HepG2 (cell line): ENCODE data around the gene SRI. TPM values are rescaled to one million over a fixed set of nuclear protein-coding genes. Genes with fewer than 3 reads are reported as not detected.

Experiments
- ATAC-seq: fragments of 200-7000 bp; cut with Tn5 transposase; 3 replicates; pipeline ENCODE4 v1.9.1; 2020; ENCODE audit warnings: mild to moderate bottlenecking, moderate library complexity
- BruUV-seq: library from RNA; stranded (reverse); fragments of 400-500 nt; replicated peaks from 2 replicates; lab custom pipeline; 2021; lab: Mats Ljungman, UMichigan
- CTCF ChIA-PET: fragments of 300-600 bp; formaldehyde crosslinking; extraction: SDS; loops from one replicate; lab custom pipeline; 2021; ENCODE audit warnings: low total read pairs, inconsistent platforms, low intra/inter-chr PET ratio; lab: Yijun Ruan, JAX
- POLR2A ChIA-PET: fragments of 350-600 bp; sonication (Branson Sonifier 250); formaldehyde crosslinking; loops from one replicate; lab custom pipeline; 2020; ENCODE audit warnings: antibody characterized with exemption, inconsistent platforms; lab: Yijun Ruan, JAX
- DNase-seq: peaks from one replicate; pipeline ENCODE4 v3.0.0-alpha.2; 2015; ENCODE audit warnings: low spot score
- FAIRE-seq: peaks from 3 replicates; lab custom pipeline; 2011; peaks lifted over from hg19 to GRCh38; lab: Jason Lieb, UNC
- H2AFZ ChIP-seq: one replicate; pipeline ENCODE4 v1.6.1; 2011; ENCODE audit warnings: low read length, inconsistent platforms
- H3K27ac ChIP-seq: fragments of 300-600 bp; 3 replicates; pipeline ENCODE4 v1.8.0; 2011; ENCODE audit warnings: mixed run types, mild to moderate bottlenecking, mixed read lengths, low read length, inconsistent platforms; ENCODE audit not compliant: insufficient read depth; ENCODE audit errors: extremely low read length
- H3K27me3 ChIP-seq, 2 experiments: fragments of 200-600 bp in 1 of 2; 2 replicates in 1 of 2; 3 replicates in 1 of 2; pipeline versions ENCODE4 v1.6.0 to v1.8.0; 2011; ENCODE audit warnings: low read length in 2 of 2, mild to moderate bottlenecking in 2 of 2, moderate library complexity in 2 of 2, inconsistent platforms in 1 of 2; ENCODE audit not compliant: insufficient read depth in 2 of 2, control insufficient read depth in 1 of 2
- H3K36me3 ChIP-seq, 2 experiments: fragments of 200-600 bp in 1 of 2; replicated peaks in 1 of 2; 2 replicates in 1 of 2; 3 replicates in 1 of 2; pipeline versions ENCODE4 v1.5.1 to v1.8.0; 2011; ENCODE audit warnings: low read length in 2 of 2, inconsistent platforms in 1 of 2; ENCODE audit not compliant: insufficient read depth in 2 of 2, control insufficient read depth in 1 of 2
- H3K4me1 ChIP-seq: 2 replicates; pipeline ENCODE4 v1.5.1; 2012; ENCODE audit warnings: low read length, inconsistent platforms; ENCODE audit not compliant: insufficient read depth
- H3K4me2 ChIP-seq: 2 replicates; pipeline ENCODE4 v1.6.0; 2011; ENCODE audit warnings: low read depth, low read length, inconsistent platforms
- H3K4me3 ChIP-seq, 3 experiments: fragments of 200-600 bp in 1 of 3; sonication (generic), shearing (Covaris generic) in 1 of 3; replicated peaks in 1 of 3; 2 replicates each; pipeline ENCODE4 v1.5.1; 2011 to 2016; ENCODE audit warnings: low read length in 3 of 3, inconsistent platforms in 2 of 3, low read depth in 2 of 3, mild to moderate bottlenecking in 2 of 3, control low read depth in 1 of 3, mixed read lengths in 1 of 3; ENCODE audit not compliant: insufficient read depth in 1 of 3
- H3K79me2 ChIP-seq: one replicate; pipeline ENCODE4 v1.6.1; 2011; ENCODE audit warnings: low read length, inconsistent platforms; ENCODE audit not compliant: insufficient read depth
- H3K9ac ChIP-seq: 2 replicates; pipeline ENCODE4 v1.6.0; 2011; ENCODE audit warnings: mild to moderate bottlenecking, low read depth, low read length, inconsistent platforms; ENCODE audit not compliant: insufficient read depth
- H3K9me3 ChIP-seq: 2 replicates; pipeline ENCODE4 v1.5.1; 2012; ENCODE audit warnings: mild to moderate bottlenecking, low read length
- H4K20me1 ChIP-seq: 2 replicates; pipeline ENCODE4 v1.6.0; 2011; ENCODE audit warnings: inconsistent platforms, mild to moderate bottlenecking, low read length, moderate library complexity; ENCODE audit not compliant: insufficient read depth
- HDAC1 ChIP-seq: sonication (generic); formaldehyde crosslinking; IDR thresholded peaks from 2 replicates; pipeline ENCODE4 v1.5.1; 2020; ENCODE audit warnings: mild to moderate bottlenecking, missing genetic modification reagents
- HMGA1 ChIP-seq: sonication (generic); formaldehyde crosslinking; conservative IDR thresholded peaks from 2 replicates; pipeline ENCODE4 v1.4.0; 2020; ENCODE audit warnings: missing genetic modification reagents
- KAT2B ChIP-seq: fragments of 150-350 bp; IDR thresholded peaks from 2 replicates; pipeline ENCODE4 v1.6.1; 2014; ENCODE audit warnings: low read depth, low read length, borderline replicate concordance
- MLLT10 ChIP-seq: sonication (generic); formaldehyde crosslinking; IDR thresholded peaks from 2 replicates; pipeline ENCODE4 v1.4.0; 2020; ENCODE audit warnings: missing genetic modification reagents
- NCOA2 ChIP-seq: sonication (generic); formaldehyde crosslinking; IDR thresholded peaks from 2 replicates; pipeline ENCODE4 v1.8.0; 2022; ENCODE audit warnings: inconsistent platforms
- NCOR1 ChIP-seq: fragments of 200-600 bp; sonication (generic); IDR thresholded peaks from 2 replicates; pipeline ENCODE4 v1.7.0; 2017; ENCODE audit warnings: antibody characterized with exemption, low read length, borderline replicate concordance
- NFYC ChIP-seq: IDR thresholded peaks from 2 replicates; pipeline ENCODE4 v1.6.1; 2016; ENCODE audit warnings: missing genetic modification reagents, missing compliant biosample characterization
- RBAK ChIP-seq: sonication (generic); formaldehyde crosslinking; IDR thresholded peaks from 2 replicates; pipeline ENCODE4 v1.5.1; 2020; ENCODE audit warnings: mild to moderate bottlenecking, missing genetic modification reagents
- SMARCC2 ChIP-seq: fragments of 450-650 bp; IDR thresholded peaks from 2 replicates; pipeline ENCODE4 v1.6.1; 2017; ENCODE audit warnings: antibody characterized with exemption, mild to moderate bottlenecking
- SMYD3 ChIP-seq: sonication (generic); formaldehyde crosslinking; IDR thresholded peaks from 2 replicates; pipeline ENCODE4 v1.8.1; 2023; ENCODE audit warnings: mild to moderate bottlenecking, missing genetic modification reagents
- ZGPAT ChIP-seq: IDR thresholded peaks from 2 replicates; pipeline ENCODE4 v1.6.1; 2016; ENCODE audit warnings: mild to moderate bottlenecking
- ZMAT3 ChIP-seq: sonication (generic); formaldehyde crosslinking; conservative IDR thresholded peaks from 2 replicates; pipeline ENCODE4 v1.7.0; 2021; ENCODE audit warnings: missing genetic modification reagents
- ZNF354B ChIP-seq: sonication (generic); formaldehyde crosslinking; IDR thresholded peaks from 2 replicates; pipeline ENCODE4 v1.8.0; 2022; ENCODE audit warnings: mild to moderate bottlenecking, missing genetic modification reagents
- ZNF441 ChIP-seq: sonication (generic); formaldehyde crosslinking; IDR thresholded peaks from 2 replicates; pipeline ENCODE4 v1.7.0; 2021; ENCODE audit warnings: missing genetic modification reagents, borderline replicate concordance
- ZNF563 ChIP-seq: sonication (generic); formaldehyde crosslinking; IDR thresholded peaks from 2 replicates; pipeline ENCODE4 v1.8.0; 2022; ENCODE audit warnings: mild to moderate bottlenecking, moderate library complexity, missing genetic modification reagents
- ZNF619 ChIP-seq: sonication (generic); formaldehyde crosslinking; IDR thresholded peaks from 2 replicates; pipeline ENCODE4 v1.4.0; 2020; ENCODE audit warnings: mild to moderate bottlenecking, missing genetic modification reagents
- ZNF639 ChIP-seq: conservative IDR thresholded peaks from 2 replicates; pipeline ENCODE4 v1.6.1; 2018; ENCODE audit warnings: missing genetic modification reagents
- ZNF770 ChIP-seq: sonication (generic); formaldehyde crosslinking; IDR thresholded peaks from 2 replicates; pipeline ENCODE4 v1.5.0; 2020; ENCODE audit warnings: mild to moderate bottlenecking, missing genetic modification reagents
- WGBS: methylation state at CpG from one replicate; pipeline ENCODE4 v1.1.6; 2017; ENCODE audit warnings: low lambda C conversion rate; 5-methylcytosine and 5-hydroxymethylcytosine counted together
- in situ Hi-C: cut with HindIII; loops from 2 replicates; pipeline ENCODE4 v1.10.0; 2017; ENCODE audit warnings: low pct_unique_long_range_greater_than_20kb; ENCODE audit not compliant: extremely low pct_ligation_motif_present
- intact Hi-C: fragments of 100-400 bp; cut with micrococcal nuclease; formaldehyde crosslinking; loops from one replicate; pipeline ENCODE4 v1.10.0; 2022; ENCODE audit not compliant: unreplicated experiment
- polyA plus RNA-seq, 8 experiments: library from polyadenylated mRNA; depleted of rRNA in 3 of 8; stranded (reverse) in 7 of 8; unstranded in 1 of 8; fragments of >200 nt; fragmentation: Illumina TruSeq in 4 of 8; extraction: Trizol in 4 of 8; gene quantifications; 2 replicates each; pipeline versions ENCODE4 v1.2.1 to v1.2.3, GENCODE V29; 2011 to 2016; ENCODE audit warnings: low read depth in 4 of 8, missing spikeins in 1 of 8, mixed read lengths in 1 of 8; ENCODE audit not compliant: insufficient read depth in 1 of 8
- total RNA-seq, 5 experiments: library from RNA; depleted of rRNA; stranded (reverse); fragments of >200 nt; fragmentation: Illumina TruSeq; extraction: Trizol; gene quantifications; 2 replicates each; pipeline ENCODE4 v1.2.3, GENCODE V29; 2016; ENCODE audit warnings: low read depth in 1 of 5
- TF ChIP-seq, protein P1 (sequence below): sonication (generic); formaldehyde crosslinking; conservative IDR thresholded peaks from 2 replicates; pipeline ENCODE4 v1.8.0; 2022; ENCODE audit warnings: low read depth, missing genetic modification reagents

The SRI gene
- total and polyA plus RNA-seq, 2 of the 13 experiments (the other 11 are each of a cell fraction or from before 2014, with no cell fraction given) = 0.33 TPM; not detected in 1

GRCh38 chr7:88184848-88185304 lies 35.0 kb downstream of the SRI start:
- H3K4me3 ChIP-seq = no peak overlapping the region
- BruUV-seq = no TSS peak
- FAIRE-seq (no peak), ATAC-seq (no peak), DNase-seq (no peak)
- H3K36me3 ChIP-seq = no peaks in the 10 kb centered on the region
- WGBS = 66% methylated on average over 5 of the region's 5 CpGs
- intact Hi-C loops = no loop called here
- in situ Hi-C loops = no loop called here
- no peaks in the 10 kb centered on the region for H4K20me1 ChIP-seq
- no peaks in the 10 kb centered on the region for H3K9me3 ChIP-seq
- H3K79me2 ChIP-seq = no peaks in the 10 kb centered on the region
- no peak overlapping the region for H3K4me2 ChIP-seq
- ChIA-PET POLR2A (no interaction called here), CTCF (no interaction called here)
- no peaks in the 10 kb centered on the region for H3K27me3 ChIP-seq
- H3K27ac ChIP-seq = no peak overlapping the region
- peaks cover 13% of the 10 kb centered on the region for H3K4me1 ChIP-seq
- no peak overlapping the region for H3K9ac ChIP-seq
- no peak overlapping the region for H2AFZ ChIP-seq
- no peak for TF ChIP-seq NCOA2 (CRISPR knock-in tag)
- no peak for TF ChIP-seq ZNF441 (CRISPR knock-in tag)
- TF ChIP-seq ZNF639 (CRISPR knock-in tag) = no peak
- no peak for TF ChIP-seq ZMAT3 (CRISPR knock-in tag)
- TF ChIP-seq MLLT10 (CRISPR knock-in tag) = no peak
- TF ChIP-seq HDAC1 (CRISPR knock-in tag) = no peak
- no peak for TF ChIP-seq KAT2B
- no peak for TF ChIP-seq ZNF619 (CRISPR knock-in tag)
- TF ChIP-seq RBAK (CRISPR knock-in tag) = no peak
- TF ChIP-seq ZNF770 (CRISPR knock-in tag) = no peak
- TF ChIP-seq ZGPAT (CRISPR knock-in tag) = no peak
- TF ChIP-seq ZNF354B = no peak
- no peak for TF ChIP-seq SMYD3
- no peak for TF ChIP-seq HMGA1 (CRISPR knock-in tag)
- TF ChIP-seq ZNF563 (CRISPR knock-in tag) = no peak
- TF ChIP-seq SMARCC2 = no peak
- TF ChIP-seq NCOR1 = no peak
- TF ChIP-seq, protein P1, sequence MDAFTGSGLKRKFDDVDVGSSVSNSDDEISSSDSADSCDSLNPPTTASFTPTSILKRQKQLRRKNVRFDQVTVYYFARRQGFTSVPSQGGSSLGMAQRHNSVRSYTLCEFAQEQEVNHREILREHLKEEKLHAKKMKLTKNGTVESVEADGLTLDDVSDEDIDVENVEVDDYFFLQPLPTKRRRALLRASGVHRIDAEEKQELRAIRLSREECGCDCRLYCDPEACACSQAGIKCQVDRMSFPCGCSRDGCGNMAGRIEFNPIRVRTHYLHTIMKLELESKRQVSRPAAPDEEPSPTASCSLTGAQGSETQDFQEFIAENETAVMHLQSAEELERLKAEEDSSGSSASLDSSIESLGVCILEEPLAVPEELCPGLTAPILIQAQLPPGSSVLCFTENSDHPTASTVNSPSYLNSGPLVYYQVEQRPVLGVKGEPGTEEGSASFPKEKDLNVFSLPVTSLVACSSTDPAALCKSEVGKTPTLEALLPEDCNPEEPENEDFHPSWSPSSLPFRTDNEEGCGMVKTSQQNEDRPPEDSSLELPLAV (CRISPR knock-in tag) = no peak
- no peak for TF ChIP-seq NFYC (CRISPR knock-in tag)
